ENCODE data around the gene NLRC4.

DNA sequence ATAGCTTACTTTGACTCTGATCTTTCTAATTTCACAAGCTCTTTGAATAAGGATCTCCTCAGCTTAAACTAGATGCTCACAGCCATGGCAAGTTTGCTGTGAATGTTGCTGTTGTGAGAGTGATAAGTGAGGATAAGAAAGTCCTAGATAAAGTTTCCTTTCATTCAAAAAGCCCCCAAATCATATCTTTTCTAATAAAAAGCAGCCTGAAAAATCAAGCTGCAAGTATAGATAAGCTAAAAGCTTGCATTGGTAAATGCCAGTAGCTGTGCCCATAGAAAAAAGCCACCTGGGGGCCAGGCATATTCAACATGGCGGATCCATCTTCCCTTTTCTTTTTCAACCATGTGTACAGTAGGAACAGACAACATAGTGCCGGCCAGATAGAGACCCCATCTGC is 4.3 kb downstream of the NLRC4 start:
- TF ChIP-seq, protein P1, sequence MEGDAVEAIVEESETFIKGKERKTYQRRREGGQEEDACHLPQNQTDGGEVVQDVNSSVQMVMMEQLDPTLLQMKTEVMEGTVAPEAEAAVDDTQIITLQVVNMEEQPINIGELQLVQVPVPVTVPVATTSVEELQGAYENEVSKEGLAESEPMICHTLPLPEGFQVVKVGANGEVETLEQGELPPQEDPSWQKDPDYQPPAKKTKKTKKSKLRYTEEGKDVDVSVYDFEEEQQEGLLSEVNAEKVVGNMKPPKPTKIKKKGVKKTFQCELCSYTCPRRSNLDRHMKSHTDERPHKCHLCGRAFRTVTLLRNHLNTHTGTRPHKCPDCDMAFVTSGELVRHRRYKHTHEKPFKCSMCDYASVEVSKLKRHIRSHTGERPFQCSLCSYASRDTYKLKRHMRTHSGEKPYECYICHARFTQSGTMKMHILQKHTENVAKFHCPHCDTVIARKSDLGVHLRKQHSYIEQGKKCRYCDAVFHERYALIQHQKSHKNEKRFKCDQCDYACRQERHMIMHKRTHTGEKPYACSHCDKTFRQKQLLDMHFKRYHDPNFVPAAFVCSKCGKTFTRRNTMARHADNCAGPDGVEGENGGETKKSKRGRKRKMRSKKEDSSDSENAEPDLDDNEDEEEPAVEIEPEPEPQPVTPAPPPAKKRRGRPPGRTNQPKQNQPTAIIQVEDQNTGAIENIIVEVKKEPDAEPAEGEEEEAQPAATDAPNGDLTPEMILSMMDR (IDR thresholded peaks at IDR 0.05) = no peak
- TF ChIP-seq POLR2AphosphoS5 (IDR thresholded peaks at IDR 0.05) = no peak
- no peak for TF ChIP-seq POLR2A (IDR thresholded peaks at IDR 0.05)
